GM21381 (cell line): ENCODE measurements around the gene OBSL1.
A peak's percentile ranks its signal among the peaks of the same experiment; 100 is the strongest.

ENCODE experiments used
- ATAC-seq: cut with Tn5 transposase; IDR thresholded peaks from one replicate; pipeline ENCODE4 v1.9.1; 2021; ENCODE audit warnings: mild to moderate bottlenecking, moderate library complexity; ENCODE audit not compliant: unreplicated experiment

OBSL1 gene

DNA sequence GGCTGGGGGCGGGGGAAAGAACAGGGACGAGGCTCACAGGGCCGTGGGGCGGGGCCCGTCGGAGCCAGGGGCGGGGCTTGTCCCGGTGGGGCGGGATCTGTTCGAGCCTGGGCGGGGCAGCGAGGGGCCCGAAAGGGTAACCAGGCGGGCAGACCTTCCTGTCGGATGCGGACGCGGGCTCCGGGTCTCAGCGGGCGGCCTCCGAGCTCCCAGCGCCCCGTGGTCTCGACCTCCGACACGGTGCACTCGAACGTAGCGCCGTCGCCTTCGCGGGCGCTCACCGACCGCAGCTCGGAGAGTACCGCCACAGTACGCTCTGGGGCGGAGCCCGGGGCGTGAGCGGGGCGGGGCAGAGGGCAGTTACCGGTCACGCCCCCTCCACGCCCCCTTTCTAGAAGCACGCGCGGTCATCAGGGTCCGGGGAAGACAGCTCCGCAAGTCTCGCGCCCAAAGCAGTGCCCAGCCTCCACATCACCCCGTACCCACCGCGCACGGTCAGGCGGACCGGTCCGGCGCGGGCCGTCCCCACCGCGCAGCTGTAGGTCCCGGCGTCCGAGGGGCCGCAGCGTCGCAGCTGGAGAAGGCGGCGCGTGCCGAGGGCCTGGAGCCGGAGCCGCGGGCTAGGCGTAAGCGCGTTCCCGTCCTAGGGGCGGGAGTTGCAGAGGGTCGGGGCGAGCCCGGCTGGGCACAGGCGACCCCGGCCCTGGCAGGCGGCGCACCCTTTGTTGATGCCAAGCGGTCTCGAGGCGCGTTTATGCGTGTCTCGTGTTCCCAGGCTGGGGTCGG, 18.8 kb downstream of the OBSL1 start:
- peak; percentile 92 for ATAC-seq

DNA sequence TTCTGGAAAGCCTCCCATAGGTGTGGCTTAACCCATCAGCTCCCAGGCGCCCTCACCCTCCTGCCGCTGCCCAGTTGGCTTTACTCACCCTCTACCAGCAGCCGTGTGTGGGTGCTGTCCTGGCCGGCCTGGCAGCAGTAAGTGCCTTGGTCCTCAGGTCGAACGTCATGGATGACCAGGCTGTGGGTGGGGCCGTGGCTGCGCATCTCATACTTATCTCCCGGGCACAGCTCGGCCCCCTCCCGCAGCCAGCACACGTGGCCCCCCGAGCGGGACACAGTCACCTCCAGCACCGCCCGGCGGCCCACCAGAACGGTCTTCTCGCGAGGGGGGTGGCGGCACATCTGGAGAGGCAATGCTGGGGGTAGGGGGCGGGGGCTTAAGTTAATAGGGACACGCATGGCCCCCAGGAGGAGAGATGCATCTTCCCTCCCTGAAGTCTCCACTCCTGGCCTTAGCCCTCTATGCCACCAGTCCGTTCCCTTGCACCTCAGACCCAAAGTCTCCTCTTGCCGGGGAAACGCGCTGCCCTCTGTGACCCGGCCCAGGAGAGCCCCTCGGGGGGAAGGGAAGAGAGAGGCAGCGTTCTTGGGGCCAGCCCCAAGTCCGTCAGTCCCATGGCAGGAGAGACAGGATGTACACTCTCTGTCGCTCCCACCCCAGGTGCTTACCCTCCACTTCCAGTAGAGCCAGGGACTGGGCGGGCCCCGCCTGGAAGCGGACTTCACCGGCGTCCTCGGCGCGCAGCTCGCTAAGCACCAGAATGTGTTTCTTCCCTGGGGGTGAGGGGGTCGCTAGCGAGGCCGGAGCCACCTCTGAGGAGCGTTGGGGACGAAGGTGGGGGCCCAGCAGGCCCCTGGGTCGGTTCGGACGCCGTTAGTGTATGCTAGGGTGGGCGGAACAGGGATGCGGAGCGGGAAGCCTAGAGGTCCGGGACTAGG, 19.6 kb downstream of the OBSL1 start:
- ATAC-seq, result peak; percentile 8

DNA sequence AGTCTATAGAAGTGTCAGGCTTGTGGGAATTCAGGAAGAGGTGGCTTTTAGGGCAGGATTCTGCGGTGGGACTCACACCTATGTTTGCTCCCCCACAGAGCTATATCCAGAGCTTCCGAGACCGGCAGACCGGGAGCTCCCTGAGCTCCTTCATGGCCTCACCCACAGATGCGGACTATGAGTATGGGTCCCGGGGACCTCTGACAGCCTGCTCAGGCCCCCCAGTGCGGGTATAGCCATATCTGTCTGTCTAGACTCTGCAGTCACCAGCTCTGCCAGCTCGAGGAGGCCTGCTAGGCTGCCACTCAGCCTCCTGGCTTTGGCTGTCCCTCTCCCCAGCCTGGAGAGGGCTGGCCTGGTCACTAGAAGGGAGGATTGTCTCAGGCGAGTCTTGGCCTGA, 21.7 kb downstream of the OBSL1 start:
- no peak for ATAC-seq

DNA sequence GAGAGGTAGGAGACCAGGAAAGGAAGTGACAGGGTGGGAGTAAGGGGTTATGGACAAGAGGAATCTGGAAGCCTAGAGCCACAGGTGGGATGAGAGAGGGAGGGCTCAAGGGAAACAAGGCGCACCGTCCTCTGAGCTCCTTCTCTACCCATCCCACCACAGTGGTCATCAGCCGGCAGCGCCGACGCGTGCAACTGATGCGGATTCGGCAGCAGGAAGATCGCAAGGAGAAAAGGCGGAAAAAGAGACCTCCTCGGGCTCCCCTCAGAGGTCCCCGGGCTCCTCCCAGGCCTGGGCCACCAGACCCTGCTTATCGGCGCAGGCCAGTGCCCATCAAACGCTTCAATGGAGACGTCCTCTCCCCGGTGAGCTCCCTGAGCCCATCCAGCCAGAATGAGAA, 22.3 kb downstream of the OBSL1 start:
- no peak for ATAC-seq

DNA sequence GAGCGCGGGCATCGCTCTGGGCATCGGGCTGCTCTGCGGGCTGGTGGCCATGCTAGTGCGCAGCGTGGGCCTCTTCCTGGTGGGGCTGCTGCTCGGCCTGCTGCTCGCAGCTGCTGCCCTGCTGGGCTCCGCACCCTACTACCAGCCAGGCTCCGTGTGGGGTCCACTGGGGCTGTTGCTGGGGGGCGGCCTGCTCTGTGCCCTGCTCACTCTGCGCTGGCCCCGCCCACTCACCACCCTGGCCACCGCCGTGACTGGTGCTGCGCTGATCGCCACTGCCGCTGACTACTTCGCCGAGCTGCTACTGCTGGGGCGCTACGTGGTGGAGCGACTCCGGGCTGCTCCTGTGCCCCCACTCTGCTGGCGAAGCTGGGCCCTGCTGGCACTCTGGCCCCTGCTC, 23.7 kb downstream of the OBSL1 start:
- ATAC-seq, result no peak

DNA sequence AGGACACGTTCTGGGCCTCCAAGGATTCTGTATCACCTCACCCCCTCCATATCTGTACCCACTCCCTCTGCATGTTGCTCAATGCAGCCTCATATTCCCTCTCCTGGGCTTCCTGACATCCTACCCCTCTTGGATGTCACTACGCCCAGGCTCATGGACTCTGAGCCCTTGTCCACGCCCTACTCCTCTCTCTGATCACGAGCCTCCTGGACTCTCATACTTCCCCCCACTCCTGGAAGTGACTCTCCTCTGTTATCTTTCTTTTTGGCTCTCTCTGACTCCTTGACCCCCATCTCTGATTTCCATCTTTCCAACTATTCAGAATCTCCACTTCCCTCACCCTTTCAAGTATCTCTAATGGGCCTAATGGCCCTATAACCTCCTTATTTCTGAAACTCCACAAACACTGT, 25.4 kb downstream of the OBSL1 start:
- ATAC-seq, result no peak

DNA sequence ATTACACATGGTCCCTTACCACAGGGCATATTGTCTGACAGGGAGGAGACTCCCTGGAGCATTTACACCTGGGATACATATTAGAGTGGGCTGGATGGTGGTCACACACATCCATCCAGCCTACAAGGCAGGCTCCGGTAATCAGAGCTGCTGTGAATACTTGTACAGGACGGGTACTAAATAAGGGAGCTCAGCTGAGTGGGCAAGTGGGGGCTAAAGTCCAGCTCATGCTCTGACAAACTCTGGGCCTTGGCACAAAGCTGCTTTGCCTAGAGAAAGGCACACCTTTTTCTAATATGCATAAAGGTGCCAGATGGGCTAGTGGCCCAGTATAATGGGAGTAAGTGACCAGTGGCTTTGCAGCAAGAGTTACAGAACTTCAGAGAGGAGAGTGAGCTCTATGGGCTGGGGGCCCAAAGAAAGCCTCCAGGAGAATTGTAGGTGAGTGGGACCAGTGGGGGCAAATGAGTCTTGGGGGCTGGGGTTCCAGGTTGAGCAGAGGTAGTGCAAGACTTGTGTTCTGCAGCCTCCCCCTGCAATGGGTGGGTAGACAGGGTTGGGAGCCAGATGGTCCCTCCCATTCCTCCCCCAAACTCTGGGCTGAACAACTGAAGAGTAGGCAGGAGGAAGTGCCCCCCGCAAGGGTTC, 25.9 kb downstream of the OBSL1 start:
- ATAC-seq, result no peak

DNA sequence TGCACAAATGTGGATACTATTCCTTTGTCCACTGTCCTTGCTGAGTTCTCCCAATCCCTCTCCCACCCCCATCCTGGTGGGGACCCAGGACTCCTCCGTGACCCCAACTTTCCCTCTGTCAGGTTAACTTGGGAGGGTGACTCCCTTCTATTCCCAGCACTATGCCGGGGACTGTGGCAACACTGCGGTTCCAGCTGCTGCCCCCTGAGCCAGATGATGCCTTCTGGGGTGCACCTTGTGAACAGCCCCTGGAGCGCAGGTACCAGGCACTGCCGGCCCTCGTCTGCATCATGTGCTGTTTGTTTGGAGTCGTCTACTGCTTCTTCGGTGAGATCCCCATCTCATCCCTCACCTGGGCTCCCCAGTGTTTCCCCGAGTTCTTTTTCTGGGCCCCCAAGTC, 26.8 kb downstream of the OBSL1 start:
- no peak for ATAC-seq

DNA sequence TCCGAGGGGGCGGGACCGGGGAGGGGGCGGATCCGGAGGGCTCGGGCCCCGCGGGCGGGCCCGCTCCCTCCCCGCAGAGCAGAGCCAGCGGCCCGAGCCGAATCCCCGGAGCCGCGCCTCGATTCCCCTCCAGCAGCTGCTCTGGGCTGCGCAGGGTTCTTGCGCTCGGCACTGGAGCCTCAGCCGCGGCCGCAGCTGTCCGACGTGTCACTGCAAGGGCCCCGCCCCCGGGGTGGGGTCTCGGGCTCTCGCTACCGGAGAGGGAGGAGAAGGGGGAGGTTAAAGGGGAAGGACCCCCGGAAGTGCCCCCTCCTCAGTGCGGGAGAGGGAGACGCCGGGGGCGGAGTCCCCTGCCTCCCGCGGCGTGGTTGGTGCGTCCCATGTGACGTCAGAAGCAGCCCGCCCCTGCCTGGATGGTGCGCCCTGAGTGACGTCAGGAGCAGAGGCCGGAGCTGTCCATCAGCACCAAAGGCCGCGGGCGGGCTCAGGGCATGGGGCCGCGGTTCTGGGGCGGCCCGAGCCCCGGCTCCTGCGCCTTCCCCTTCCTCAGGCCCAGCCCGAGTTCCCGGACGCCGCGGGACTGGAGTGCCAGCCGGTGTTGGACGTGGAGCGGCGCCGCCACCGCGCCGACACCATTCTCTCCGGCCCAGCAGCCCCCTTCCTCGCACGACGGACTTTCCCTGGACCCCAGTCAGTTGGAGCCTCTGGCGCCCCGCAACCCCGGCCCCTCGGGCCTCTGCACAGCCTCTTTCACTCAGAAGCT, 27.6 kb downstream of the OBSL1 start, which contains the start of the genes CHPF and TMEM198:
TSS of gene CHPF (minus strand) at position 214 of the 763 bp plus-strand sequence. CDS start 271 bp downstream, outside the sequence.
TSS of gene TMEM198 (plus strand) at position 433 of the 763 bp plus-strand sequence. CDS start 700 bp downstream, outside the sequence.
- peak; percentile 76 for ATAC-seq

DNA sequence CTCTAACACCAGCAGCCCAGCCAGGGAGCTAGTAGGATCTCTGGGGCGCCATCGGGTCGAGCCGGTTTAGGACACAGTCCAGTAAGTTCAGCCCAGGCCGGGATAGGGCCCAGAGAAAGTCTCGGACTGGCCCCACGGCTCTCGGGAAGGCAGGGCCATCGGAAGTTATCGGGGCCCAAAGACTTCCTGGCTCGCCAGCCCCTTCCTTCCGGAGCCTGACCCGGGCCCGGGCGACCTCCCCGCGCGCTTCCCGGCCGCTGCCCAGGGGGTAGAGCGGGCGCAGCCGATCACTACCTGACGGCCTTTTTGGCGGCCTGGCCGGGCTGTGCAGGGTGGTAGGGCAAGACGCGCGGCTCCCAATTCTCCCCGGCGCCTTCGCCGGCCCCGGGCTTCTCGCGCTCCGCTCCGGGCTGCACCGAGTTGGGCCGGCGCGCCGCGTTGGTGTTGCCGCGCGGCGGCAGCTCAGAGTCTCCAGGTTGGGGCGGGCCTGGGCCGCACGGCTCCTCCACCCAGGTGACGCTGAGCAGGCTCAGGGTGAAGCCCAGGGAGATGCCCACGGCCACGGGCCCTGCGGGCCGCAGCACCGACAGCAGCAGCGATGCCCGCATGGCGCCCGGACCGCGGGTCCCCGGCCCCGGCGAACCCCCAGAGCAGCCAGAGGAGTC, 28.3 kb downstream of the OBSL1 start:
- peak; percentile 35 for ATAC-seq

DNA sequence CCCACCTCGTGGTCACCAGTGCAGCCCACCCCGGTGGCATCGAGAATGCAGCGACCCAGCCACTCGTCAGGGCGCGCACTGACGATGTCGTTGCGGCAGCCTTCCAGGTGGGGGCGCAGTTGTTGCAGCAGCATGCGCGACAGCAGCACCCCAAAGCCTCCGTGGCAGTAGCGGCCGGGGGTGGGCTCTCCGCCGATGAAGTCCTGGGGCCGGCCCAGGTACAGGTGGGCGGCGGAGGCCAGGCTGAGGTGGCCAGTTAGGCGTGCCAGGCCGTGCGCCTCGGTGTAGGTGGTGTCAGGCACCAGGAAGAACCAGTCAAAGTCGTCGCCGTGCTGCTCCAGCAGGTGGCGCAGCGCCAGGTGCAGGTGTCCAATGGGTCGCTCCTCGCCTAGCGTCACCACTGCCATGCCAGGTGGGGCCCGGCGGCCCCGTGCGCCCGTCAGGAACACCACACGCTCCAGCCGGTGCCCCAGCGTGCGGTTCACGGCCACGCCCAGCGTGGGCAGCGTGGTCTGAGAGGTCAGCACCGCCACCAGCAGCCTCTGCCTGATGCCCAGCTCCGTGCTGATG, 29.6 kb downstream of the OBSL1 start:
- ATAC-seq, result peak; percentile 44

DNA sequence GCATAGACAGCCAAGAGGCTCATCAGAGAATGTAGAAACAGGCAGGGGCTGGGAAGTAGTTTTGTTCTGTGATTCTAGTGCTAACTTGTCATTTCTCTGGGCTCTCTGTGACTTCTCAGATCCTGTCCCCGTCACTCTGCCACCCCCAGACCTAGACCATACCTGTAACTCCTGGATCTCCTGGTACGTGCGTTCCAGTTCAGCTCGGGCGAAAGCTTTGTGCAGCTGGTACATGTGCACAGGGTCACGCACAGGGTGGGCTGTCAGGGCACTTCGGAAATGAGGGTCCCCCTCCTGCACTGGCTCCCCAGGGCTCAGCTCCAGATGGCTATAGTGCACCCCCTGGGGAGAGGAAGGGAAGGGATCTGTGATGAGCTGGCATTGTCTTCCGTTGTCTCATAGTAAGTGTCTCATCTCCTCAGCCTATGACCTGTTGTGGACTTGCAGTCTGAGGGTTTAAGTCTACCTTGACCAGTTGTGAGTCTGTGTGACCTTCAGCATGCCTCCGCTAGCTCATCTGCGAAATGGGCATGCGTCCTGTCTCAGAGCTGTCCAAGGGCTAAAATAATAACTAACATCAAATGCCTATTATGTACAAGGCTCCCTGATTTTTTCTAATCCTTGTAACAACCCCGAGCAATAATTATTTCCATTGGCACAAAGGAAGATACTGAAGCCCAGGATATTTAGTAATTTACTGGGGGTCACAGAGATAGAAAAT, 30.4 kb downstream of the OBSL1 start:
- no peak for ATAC-seq

DNA sequence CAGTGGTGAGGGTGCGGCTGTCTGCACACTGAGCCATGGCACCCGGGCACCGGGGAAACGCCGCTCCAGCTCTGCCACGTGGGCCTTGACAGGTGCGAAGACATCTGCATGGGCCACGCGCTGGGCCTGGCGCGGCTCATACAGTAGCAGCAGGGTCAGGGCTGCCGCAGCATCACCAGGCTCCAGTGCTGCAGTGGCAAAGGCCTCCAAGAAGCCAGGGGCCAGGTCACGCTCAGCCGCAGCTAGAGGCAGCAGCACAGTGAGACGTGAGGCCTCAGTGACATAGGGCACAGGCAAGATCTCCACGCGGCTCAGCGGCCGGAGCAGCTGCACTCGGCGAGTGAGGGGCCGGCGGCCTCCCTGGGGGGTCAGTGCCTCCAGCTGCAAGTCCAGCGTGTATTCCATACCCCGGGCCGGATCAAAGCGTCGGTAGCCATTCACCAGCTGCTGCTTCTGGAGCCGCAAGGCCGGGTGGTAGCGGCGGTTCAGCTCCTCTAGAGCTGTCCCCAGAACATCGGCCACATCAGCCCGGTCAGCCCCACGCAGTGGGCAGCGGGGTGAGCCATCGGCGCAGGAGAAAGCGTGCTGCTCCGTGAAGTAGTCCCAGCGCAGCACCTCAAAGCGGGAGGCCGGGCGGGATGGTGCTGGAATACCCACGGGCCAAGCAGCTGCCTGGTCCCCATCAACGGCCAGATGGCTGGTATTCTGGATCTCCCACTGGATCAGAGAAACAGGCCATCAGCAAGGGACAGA, 31.2 kb downstream of the OBSL1 start:
- no peak for ATAC-seq

DNA sequence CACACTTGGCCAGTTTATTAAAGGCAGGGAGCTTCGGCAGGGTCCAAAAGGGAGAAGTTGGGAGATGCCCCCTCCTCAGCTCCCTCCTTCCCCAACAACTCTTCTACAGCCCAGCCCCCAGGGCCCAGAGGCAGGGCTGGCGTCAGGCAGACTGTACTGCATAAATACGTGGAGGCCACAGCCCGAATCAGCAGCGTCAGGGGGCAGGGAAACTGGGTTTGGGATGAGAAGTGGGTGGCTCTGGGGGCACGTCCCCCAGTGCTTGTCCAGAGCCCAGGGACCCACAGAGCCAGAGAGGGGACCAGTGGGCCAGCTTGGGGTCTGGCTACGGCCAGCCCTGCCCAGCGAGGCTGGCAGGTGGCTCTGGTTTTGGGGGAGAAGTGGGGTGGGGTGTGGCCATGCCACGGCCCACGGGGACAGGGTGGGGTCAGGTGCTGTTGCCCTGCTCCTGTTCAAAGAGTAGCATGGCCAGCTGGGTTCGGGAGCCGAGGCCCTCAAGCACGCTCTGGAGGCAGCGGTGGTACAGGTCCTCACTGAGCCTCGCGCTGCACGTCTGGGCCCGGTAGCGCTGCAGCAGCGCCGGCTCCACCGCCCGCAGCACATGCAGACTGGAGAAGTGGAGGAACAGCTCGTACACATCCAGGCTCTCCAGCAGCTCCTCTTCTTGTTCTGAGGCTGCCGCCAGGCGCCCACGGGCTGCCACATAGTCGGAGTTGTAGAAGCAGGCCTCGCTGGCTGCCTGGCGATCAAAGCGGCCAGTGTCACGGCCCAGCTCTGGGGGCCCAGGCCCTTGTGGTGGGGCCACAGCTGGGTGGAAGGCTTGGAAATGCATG, 32.2 kb downstream of the OBSL1 start:
- ATAC-seq, result no peak

DNA sequence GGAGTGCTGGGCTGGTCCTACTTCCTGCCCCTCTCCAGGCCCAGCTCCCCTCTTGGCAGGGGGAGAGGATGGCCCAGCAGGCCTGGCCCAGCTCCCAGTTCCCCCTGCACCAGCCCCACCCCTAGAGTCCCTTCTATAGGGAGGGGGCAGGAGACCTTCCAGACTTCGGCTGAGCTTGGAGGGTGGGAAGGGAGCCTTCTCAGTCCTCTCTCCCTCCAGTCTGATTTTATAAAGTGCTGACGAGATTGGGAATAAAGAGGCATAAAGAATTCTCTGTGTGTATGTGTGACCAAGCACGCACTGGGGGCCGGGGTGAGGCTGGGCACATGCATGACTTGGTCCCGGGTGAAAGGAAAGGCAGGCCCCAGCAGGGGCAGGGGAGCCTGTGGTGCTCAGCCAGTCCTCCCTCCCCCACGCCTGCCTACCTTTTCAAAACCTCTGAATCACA, 32.8 kb downstream of the OBSL1 start:
- no peak for ATAC-seq

DNA sequence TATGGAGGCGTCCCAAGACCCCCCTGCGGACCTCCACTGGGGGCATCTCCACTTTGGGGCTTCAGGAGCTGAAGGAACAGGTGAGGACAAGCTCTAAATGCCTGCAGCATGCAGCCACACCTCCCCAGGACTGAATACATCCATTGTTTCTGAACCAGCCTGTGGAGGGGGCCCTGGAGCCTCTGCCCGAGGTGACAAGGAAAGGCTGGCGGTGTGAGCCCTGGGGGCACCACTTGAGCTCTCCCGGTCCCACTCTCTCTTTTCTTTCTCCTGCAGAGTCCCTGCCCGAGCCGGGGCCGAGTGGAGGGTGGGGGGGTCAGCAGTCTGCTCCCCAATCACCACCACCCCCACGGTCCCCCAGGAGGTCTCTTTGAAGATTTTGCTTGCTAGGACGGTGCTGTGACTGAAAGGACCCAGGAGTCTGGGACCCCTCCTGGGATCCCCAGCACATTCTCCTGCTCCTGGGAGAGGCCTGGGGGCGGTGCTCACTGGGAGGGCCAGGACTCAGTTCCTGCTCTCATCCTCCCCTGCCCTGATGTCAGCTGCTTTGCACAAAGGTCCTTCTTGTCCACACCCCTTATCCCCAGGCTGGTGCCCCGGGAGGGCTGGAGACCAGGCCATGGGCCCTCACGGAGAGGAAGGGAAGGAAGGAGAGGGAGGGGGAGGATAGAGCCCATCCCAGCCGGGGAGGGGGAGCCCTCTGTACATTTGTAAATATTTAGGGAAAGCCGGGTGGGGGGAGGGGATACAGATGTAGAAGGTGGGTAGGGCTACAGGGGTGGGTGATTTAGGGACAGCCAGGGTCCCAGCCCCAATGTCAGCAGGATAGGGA, 33.5 kb downstream of the OBSL1 start:
- ATAC-seq, result no peak
